ENCODE results near the gene TPM2. TPM values are rescaled to one million over a fixed set of nuclear protein-coding genes. Genes with fewer than 3 reads are reported as not detected.
A peak's percentile ranks its signal among the peaks of the same experiment; 100 is the strongest.

The TPM2 gene
- total and polyA plus RNA-seq, 9 of the 15 experiments (the other 6 are each of a cell fraction or from before 2014, with no cell fraction given): 0.28 to 16.1 (median 4.5) TPM

- TF ChIP-seq ATF1 (CRISPR knock-in tag; IDR thresholded peaks at IDR 0.05) (peak; percentile 39; the same call in 1 of the 2 replicates), ATF1 (tag; IDR thresholded peaks at IDR 0.05) (peak; percentile 96), CBFA2T3 (IDR thresholded peaks at IDR 0.05) (0 out of 2 replicates have a peak, but pooled peaks have one; percentile 5), MEIS2 (IDR thresholded peaks at IDR 0.05; ENCODE audit: partially characterized antibody) (no peak), NR1H2 (CRISPR knock-in tag; IDR thresholded peaks at IDR 0.05) (no peak), ZNF347 (CRISPR knock-in tag; IDR thresholded peaks at IDR 0.05; ENCODE audit: low read depth) (no peak), HINFP (tag; conservative IDR thresholded peaks at IDR 0.05; ENCODE audit: low read depth) (peak; percentile 86), HNRNPLL (IDR thresholded peaks at IDR 0.05; ENCODE audit: low read depth, low read length, poor library complexity, severe bottlenecking) (peak; percentile 95), TFAP4 (CRISPR knock-in tag; IDR thresholded peaks at IDR 0.05; ENCODE audit: borderline replicate concordance) (peak; percentile 92), PKNOX1 (IDR thresholded peaks at IDR 0.05) (peak; percentile 74), ZMIZ1 (IDR thresholded peaks at IDR 0.05; ENCODE audit: low read depth in 2 of 2, low read length in 2 of 2) (no peak), ZNF354B (CRISPR knock-in tag; IDR thresholded peaks at IDR 0.05) (no peak), HDAC6 (IDR thresholded peaks at IDR 0.05; ENCODE audit: low read depth, low read length) (peak; percentile 64; the same call in 1 of the 2 replicates), SNRNP70 (optimal IDR thresholded peaks at IDR 0.05; ENCODE audit: low read depth, low read length) (no peak), ETV6 (IDR thresholded peaks at IDR 0.05; ENCODE audit: borderline replicate concordance in 1 of 2, low read depth in 2 of 2, low read length in 1 of 2) (peak in 1 of 2 experiments; percentile 20; a peak in 1 of 4 replicates), ETV6 (CRISPR knock-in tag; IDR thresholded peaks at IDR 0.05; ENCODE audit: borderline replicate concordance) (no peak), ILK (tag; IDR thresholded peaks at IDR 0.05; ENCODE audit: borderline replicate concordance, low read depth) (no peak), ATF7 (IDR thresholded peaks at IDR 0.05) (peak; percentile 76), RFX1 (IDR thresholded peaks at IDR 0.05) (peak; percentile 92), HNRNPUL1 (IDR thresholded peaks at IDR 0.05; ENCODE audit: low read length) (no peak)
Observed at GRCh38 chr9:35657546-35658136, 32.1 kb downstream of the TPM2 start, which contains the start of gene RMRP (continued).
